K562 (cell line): ENCODE data around the gene SIRPG.

Experiments
- BCOR ChIP-seq: fragments of 450-650 bp; IDR thresholded peaks from 2 replicates; pipeline ENCODE4 v1.6.1; 2016
- CTCF ChIP-seq, 3 experiments: IDR thresholded peaks in 2 of 3; conservative IDR thresholded peaks in 1 of 3; 2 replicates each; pipeline ENCODE4 v1.5.1; 2011 to 2012; ENCODE audit warnings: low read length in 3 of 3, mild to moderate bottlenecking in 3 of 3, control low read depth in 2 of 3, improper control_type of control experiment in 1 of 3, inconsistent platforms in 1 of 3, low read depth in 1 of 3, mixed read lengths in 1 of 3, moderate library complexity in 1 of 3; ENCODE audit not compliant: insufficient read depth in 2 of 3
- DIDO1 ChIP-seq: fragments of 450-650 bp; IDR thresholded peaks from 2 replicates; pipeline ENCODE4 v1.6.1; 2016; ENCODE audit warnings: low read depth, missing biosample characterization, missing genetic modification characterization
- FOXM1 ChIP-seq, 2 experiments: fragments of 450-650 bp in 1 of 2; sonication (generic) in 1 of 2; formaldehyde crosslinking in 1 of 2; IDR thresholded peaks; 2 replicates each; pipeline versions ENCODE4 v1.6.1 to v1.9.0; 2017 to 2022; ENCODE audit warnings: low read depth in 2 of 2, mild to moderate bottlenecking in 2 of 2, missing genetic modification reagents in 1 of 2, moderate library complexity in 1 of 2
- JUN ChIP-seq, 2 experiments: sonication (generic) in 1 of 2; formaldehyde crosslinking in 1 of 2; IDR thresholded peaks; 2 replicates each; pipeline versions ENCODE4 v1.6.1 to v1.8.0; 2012 to 2022; ENCODE audit warnings: borderline replicate concordance in 2 of 2, mild to moderate bottlenecking in 2 of 2, improper control_type of control experiment in 1 of 2, low read depth in 1 of 2, low read length in 1 of 2, missing genetic modification reagents in 1 of 2
- STAG1 ChIP-seq: sonication (generic); formaldehyde crosslinking; IDR thresholded peaks from 2 replicates; pipeline ENCODE4 v1.5.0; 2020; ENCODE audit warnings: missing genetic modification reagents, borderline replicate concordance
- TAF1 ChIP-seq: IDR thresholded peaks from 2 replicates; pipeline ENCODE4 v1.6.1; 2011; ENCODE audit warnings: mild to moderate bottlenecking, low read length, moderate library complexity; ENCODE audit not compliant: insufficient read depth, control insufficient read depth, severe bottlenecking; ENCODE audit errors: extremely low read depth
- ZBTB34 ChIP-seq: fragments of 250-450 bp; sonication (Bioruptor Pico); IDR thresholded peaks from 2 replicates; pipeline ENCODE4 v1.8.0; 2021; ENCODE audit warnings: mild to moderate bottlenecking, moderate library complexity

- TF ChIP-seq STAG1 (CRISPR knock-in tag) (no peak), CTCF (IDR thresholded peaks at IDR 0.05 in 2 of 3, conservative IDR thresholded peaks at IDR 0.05 in 1 of 3; ENCODE audit: insufficient read depth in 2 of 3, low read depth in 1 of 3, low read length in 3 of 3) (no peak), BCOR (no peak), ZBTB34 (CRISPR knock-in tag) (no peak), JUN (IDR thresholded peaks at IDR 0.05; ENCODE audit: borderline replicate concordance, low read depth, low read length) (no peak), JUN (CRISPR knock-in tag; IDR thresholded peaks at IDR 0.05; ENCODE audit: borderline replicate concordance) (no peak), FOXM1 (IDR thresholded peaks at IDR 0.05; ENCODE audit: low read depth) (no peak), FOXM1 (CRISPR knock-in tag; IDR thresholded peaks at IDR 0.05; ENCODE audit: low read depth) (no peak), TAF1 (no peak), DIDO1 (no peak)
Observed at GRCh38 chr20:1631309-1632151, 26.0 kb downstream of the SIRPG start.
